Measurements from ENCODE around the gene WTIP. TPM values are rescaled to one million over a fixed set of nuclear protein-coding genes. Genes with fewer than 3 reads are reported as not detected.

WTIP gene
- total RNA-seq, 1 experiment from 2014 or later: 73.6 TPM

GRCh38 chr19:34505321-34506025 lies 23.9 kb downstream of the WTIP start:
- intact Hi-C loops (cut with micrococcal nuclease; ENCODE audit: unreplicated experiment): loop anchor here (2.0 kb wide), 1 partner anchor 49 kb away; no protein-coding TSS in a partner anchor
- DNase-seq (ENCODE audit: low read depth, low spot score) (no peak), ATAC-seq (peak; percentile 5; the same call in 1 of the 2 replicates)
- CTCF ChIA-PET: no interaction called here
- no TSS peak for BruUV-seq (replicated peaks)
- H3K9me3 ChIP-seq (ENCODE audit: control insufficient read depth, insufficient read depth, low read depth, low read length): no peaks in the 10 kb centered on the region
- no peak overlapping the region for H3K27ac ChIP-seq (ENCODE audit: low read length)
- no peak for TF ChIP-seq REST (IDR thresholded peaks at IDR 0.05; ENCODE audit: insufficient read depth in 1 of 2, low read depth in 2 of 2, low read length in 1 of 2)
- TF ChIP-seq TCF7L2 (IDR thresholded peaks at IDR 0.05; ENCODE audit: low read depth, low read length): no peak
- TF ChIP-seq SIN3A (IDR thresholded peaks at IDR 0.05; ENCODE audit: borderline replicate concordance, insufficient read depth, low read depth, low read length): no peak
- TF ChIP-seq POLR2AphosphoS5 (IDR thresholded peaks at IDR 0.05; ENCODE audit: low read depth, low read length): no peak
- no peak for TF ChIP-seq CTCF (IDR thresholded peaks at IDR 0.05)
- H3K27me3 ChIP-seq (ENCODE audit: control insufficient read depth, insufficient read depth, low read length): no peaks in the 10 kb centered on the region
- in situ Hi-C loops (cut with HindIII; ENCODE audit: low pct_unique_long_range_greater_than_20kb, low sequenced_read_pairs): no loop called here
- H3K36me3 ChIP-seq (ENCODE audit: control insufficient read depth, insufficient read depth, low read length): no peaks in the 10 kb centered on the region
- peaks cover 9% of the 10 kb centered on the region for H3K4me1 ChIP-seq (ENCODE audit: control insufficient read depth, insufficient read depth, low read length)
- no peak overlapping the region for H3K4me3 ChIP-seq (ENCODE audit: low read depth in 2 of 2, low read length in 2 of 2)
- POLR2A ChIA-PET: no interaction called here

GRCh38 chr19:34506026-34506370 lies 24.4 kb downstream of the WTIP start:
- DNase-seq (ENCODE audit: low read depth, low spot score): no peak
- H3K36me3 ChIP-seq (ENCODE audit: control insufficient read depth, insufficient read depth, low read length): no peaks in the 10 kb centered on the region
- no TSS peak for BruUV-seq (replicated peaks)
- TF ChIP-seq SIN3A (IDR thresholded peaks at IDR 0.05; ENCODE audit: borderline replicate concordance, insufficient read depth, low read depth, low read length): no peak
- TF ChIP-seq POLR2AphosphoS5 (IDR thresholded peaks at IDR 0.05; ENCODE audit: low read depth, low read length): no peak; the same call in 1 of the 2 replicates
- no peak for TF ChIP-seq REST (IDR thresholded peaks at IDR 0.05; ENCODE audit: insufficient read depth in 1 of 2, low read depth in 2 of 2, low read length in 1 of 2)
- no peak for TF ChIP-seq CTCF (IDR thresholded peaks at IDR 0.05)
- TF ChIP-seq TCF7L2 (IDR thresholded peaks at IDR 0.05; ENCODE audit: low read depth, low read length): no peak
- no peak for ATAC-seq
- H3K27me3 ChIP-seq (ENCODE audit: control insufficient read depth, insufficient read depth, low read length): no peaks in the 10 kb centered on the region
- in situ Hi-C loops (cut with HindIII; ENCODE audit: low pct_unique_long_range_greater_than_20kb, low sequenced_read_pairs) (no loop called here), intact Hi-C loops (cut with micrococcal nuclease; ENCODE audit: unreplicated experiment) (loop anchor here (2.0 kb wide), 1 partner anchor 49 kb away; no protein-coding TSS in a partner anchor)
- peaks cover 5% of the 10 kb centered on the region for H3K4me1 ChIP-seq (ENCODE audit: control insufficient read depth, insufficient read depth, low read length)
- no peaks in the 10 kb centered on the region for H3K9me3 ChIP-seq (ENCODE audit: control insufficient read depth, insufficient read depth, low read depth, low read length)
- ChIA-PET CTCF (no interaction called here), POLR2A (no interaction called here)
- H3K27ac ChIP-seq (ENCODE audit: low read length): no peak overlapping the region
- H3K4me3 ChIP-seq (ENCODE audit: low read depth in 2 of 2, low read length in 2 of 2): no peak overlapping the region
